ENCODE measurements around the gene B4GALNT3.

GRCh38 chr12:581321-581720 is 121.6 kb downstream of the B4GALNT3 start:
- TF ChIP-seq POLR2AphosphoS5 (IDR thresholded peaks at IDR 0.05): no peak
- TF ChIP-seq, protein P1, sequence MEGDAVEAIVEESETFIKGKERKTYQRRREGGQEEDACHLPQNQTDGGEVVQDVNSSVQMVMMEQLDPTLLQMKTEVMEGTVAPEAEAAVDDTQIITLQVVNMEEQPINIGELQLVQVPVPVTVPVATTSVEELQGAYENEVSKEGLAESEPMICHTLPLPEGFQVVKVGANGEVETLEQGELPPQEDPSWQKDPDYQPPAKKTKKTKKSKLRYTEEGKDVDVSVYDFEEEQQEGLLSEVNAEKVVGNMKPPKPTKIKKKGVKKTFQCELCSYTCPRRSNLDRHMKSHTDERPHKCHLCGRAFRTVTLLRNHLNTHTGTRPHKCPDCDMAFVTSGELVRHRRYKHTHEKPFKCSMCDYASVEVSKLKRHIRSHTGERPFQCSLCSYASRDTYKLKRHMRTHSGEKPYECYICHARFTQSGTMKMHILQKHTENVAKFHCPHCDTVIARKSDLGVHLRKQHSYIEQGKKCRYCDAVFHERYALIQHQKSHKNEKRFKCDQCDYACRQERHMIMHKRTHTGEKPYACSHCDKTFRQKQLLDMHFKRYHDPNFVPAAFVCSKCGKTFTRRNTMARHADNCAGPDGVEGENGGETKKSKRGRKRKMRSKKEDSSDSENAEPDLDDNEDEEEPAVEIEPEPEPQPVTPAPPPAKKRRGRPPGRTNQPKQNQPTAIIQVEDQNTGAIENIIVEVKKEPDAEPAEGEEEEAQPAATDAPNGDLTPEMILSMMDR (IDR thresholded peaks at IDR 0.05): no peak
- no peak for TF ChIP-seq EP300 (IDR thresholded peaks at IDR 0.05)
